GM19372 (cell line): ENCODE data around the gene POU6F2.

ENCODE experiments used
- ATAC-seq: cut with Tn5 transposase; IDR thresholded peaks from one replicate; pipeline ENCODE4 v1.9.1; 2021; ENCODE audit warnings: mild to moderate bottlenecking, low read depth, moderate library complexity; ENCODE audit not compliant: unreplicated experiment

Gene POU6F2

GRCh38 chr7:39415091-39415787 is 437.5 kb downstream of the POU6F2 start:
- ATAC-seq, result no peak

- ATAC-seq, result no peak
Measured at GRCh38 chr7:39416866-39417265, 439.2 kb downstream of the POU6F2 start.

DNA sequence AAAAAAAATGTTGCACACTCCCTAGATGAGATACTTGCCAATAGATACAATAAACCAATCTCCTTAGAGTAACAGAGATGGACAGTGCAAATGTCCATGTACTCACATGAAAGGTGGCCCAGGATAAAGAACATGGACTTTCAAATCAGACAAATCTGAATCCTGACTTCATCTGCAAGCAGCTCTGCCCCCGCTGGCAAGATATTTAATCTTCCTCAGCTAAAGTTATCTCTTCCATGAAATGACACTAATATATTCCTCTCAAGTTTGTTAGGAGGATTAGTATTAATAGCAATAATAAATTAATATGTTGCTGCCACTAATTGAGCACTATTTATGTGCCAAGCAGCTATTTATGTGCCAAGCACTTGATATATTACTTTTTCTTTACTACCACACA is 439.9 kb downstream of the POU6F2 start:
- ATAC-seq, result no peak

GRCh38 chr7:39421251-39421650 is 443.5 kb downstream of the POU6F2 start:
- no peak for ATAC-seq

GRCh38 chr7:39421661-39422060 is 444.0 kb downstream of the POU6F2 start:
- no peak for ATAC-seq

GRCh38 chr7:39428221-39428620 is 450.5 kb downstream of the POU6F2 start:
- no peak for ATAC-seq

GRCh38 chr7:39429421-39429820 is 451.7 kb downstream of the POU6F2 start:
- ATAC-seq, result no peak

DNA sequence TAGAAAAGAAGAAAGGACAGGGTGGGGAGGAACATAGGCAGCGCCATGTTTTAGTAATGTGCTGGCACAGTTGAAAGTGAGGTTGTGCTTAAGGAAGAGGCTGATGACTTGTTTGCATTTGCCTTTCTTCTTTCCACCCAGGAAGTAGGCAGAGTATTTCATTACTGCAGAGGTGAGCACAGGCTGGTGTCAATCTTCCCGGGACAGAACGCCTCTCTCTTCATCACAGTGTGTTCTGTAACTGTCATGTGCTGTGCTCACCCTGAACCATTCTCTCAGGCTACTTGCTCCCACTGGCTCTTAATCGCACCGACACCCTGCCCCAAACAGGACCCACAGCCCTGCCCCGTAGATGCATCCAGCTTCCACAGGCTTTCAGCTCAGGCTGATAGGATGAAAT is 452.7 kb downstream of the POU6F2 start:
- ATAC-seq, result no peak

GRCh38 chr7:39430909-39431641 is 453.4 kb downstream of the POU6F2 start:
- no peak for ATAC-seq

DNA sequence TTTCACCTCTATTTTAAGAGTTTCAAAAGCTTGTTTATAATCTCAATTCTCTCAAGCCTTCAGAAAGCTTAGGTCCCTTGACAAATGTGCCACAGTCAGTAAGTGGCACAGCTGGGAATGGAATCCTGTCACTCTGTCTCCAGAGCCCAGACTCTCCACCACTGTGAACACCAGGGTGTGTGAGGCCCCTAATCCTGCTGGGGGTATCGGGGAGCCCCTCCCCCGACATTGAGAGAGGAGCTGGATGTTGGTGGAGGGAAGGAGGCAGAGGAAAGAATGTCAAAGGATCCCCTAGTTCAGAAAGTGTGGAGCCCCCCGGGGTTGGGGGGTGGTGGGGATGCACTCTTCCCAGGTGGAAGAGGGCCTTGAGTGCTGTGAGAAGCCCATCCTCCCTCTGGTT is 454.7 kb downstream of the POU6F2 start:
- ATAC-seq, result no peak

- ATAC-seq, result no peak
Measured at GRCh38 chr7:39432807-39433416, 455.2 kb downstream of the POU6F2 start.

GRCh38 chr7:39433550-39433949 is 455.8 kb downstream of the POU6F2 start:
- ATAC-seq, result peak; percentile 48

- no peak for ATAC-seq
Measured at GRCh38 chr7:39434012-39434411, 456.3 kb downstream of the POU6F2 start.

- no peak for ATAC-seq
Measured at GRCh38 chr7:39446546-39446945, 468.8 kb downstream of the POU6F2 start.

DNA sequence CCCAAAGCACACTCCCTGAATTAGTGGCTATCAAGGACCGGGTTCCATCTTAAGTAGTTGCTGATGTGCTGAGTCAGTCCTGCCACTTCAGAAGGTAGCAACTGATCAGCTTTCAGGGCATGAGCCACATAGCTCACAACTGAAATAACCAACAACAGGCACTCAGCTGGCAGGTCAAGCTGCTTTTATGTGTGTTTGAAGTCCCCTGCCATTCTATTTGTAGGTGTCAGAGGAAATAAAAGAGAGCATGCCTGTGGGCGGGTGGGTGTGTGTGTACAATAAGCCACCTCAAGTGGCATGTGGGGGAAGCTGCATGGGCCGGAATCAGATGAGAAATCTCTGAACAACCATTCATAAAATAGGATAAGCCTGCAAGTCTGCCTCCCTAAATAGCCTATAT is 474.2 kb downstream of the POU6F2 start:
- no peak for ATAC-seq

DNA sequence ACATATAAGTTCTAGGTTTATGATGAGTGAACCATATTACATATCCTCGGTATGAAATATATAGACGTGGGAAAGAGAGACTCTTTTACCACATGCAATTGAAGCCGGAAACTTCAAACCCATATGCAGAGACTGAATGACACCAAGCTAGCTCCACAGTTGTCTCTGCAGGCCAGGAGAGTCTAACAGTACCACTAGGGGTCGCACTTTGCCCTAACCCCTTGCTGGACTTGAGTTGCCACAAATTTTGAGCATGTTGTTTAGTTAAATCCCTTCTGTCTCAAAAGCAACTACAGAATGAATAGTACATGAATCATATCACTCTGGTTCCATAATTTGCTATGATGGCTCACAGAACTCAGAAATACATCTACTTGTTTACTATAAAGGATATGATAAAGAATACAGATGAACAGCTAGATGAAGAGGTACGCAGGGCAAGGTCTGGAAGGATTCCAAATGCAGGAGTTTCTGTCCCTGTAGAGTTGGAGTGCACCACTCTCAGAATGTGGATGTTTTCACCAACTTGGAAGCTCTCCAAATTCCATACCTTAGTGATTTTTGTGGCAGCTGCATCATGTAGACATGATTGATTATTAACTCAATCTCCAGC is 476.1 kb downstream of the POU6F2 start:
- peak; percentile 85 for ATAC-seq

GRCh38 chr7:39458061-39458745 is 480.5 kb downstream of the POU6F2 start:
- ATAC-seq, result no peak

GRCh38 chr7:39459636-39460035 is 481.9 kb downstream of the POU6F2 start:
- no peak for ATAC-seq

- ATAC-seq, result no peak
Measured at GRCh38 chr7:39460486-39460885, 482.8 kb downstream of the POU6F2 start.

DNA sequence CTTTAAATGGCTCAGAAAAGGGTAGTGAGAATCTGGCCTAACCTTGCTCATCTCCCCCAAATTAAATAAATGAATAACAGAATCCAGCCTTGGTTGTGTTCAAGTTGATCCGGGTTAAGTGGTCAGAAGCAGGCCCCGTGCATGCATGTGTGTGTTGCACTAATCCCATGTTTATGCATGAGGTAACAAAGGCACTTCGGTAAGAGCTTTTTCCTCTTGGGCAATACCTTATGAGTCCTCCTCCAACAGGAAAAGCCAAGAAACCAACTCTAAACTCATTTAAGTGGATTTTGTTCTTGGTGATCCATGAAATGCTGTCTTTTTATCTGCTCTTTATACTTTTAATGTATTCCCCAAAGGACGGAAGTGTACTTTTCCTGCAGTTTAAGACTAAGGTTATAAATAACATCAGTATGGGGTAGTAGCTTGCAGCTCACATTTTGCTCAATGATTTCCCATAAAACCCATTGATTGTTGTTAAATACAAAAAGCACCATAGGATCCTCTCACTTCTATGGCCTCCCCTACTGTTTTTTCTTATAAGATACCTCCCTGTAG is 483.6 kb downstream of the POU6F2 start:
- ATAC-seq, result no peak
